IPS-15b (cell line): ENCODE data around the gene CFAP97D2.

Source experiments
- H3K27me3 ChIP-seq: one replicate; pipeline ENCODE4 v1.6.1; 2013; ENCODE audit warnings: low read length; ENCODE audit not compliant: control insufficient read depth, insufficient read depth
- H3K36me3 ChIP-seq: one replicate; pipeline ENCODE4 v1.6.1; 2013; ENCODE audit warnings: low read length; ENCODE audit not compliant: control insufficient read depth, insufficient read depth
- H3K4me1 ChIP-seq: one replicate; pipeline ENCODE4 v1.6.1; 2013; ENCODE audit warnings: mild to moderate bottlenecking, low read length; ENCODE audit not compliant: control insufficient read depth, insufficient read depth
- H3K4me3 ChIP-seq: one replicate; pipeline ENCODE4 v1.5.1; 2013; ENCODE audit warnings: low read depth, low read length
- H3K9ac ChIP-seq: one replicate; pipeline ENCODE4 v1.6.1; 2013; ENCODE audit warnings: low read depth, mild to moderate bottlenecking, low read length
- H3K9me3 ChIP-seq: one replicate; pipeline ENCODE4 v1.6.1; 2013; ENCODE audit warnings: mild to moderate bottlenecking, low read length; ENCODE audit not compliant: control insufficient read depth, insufficient read depth

The CFAP97D2 gene

GRCh38 chr13:114222461-114222968, 43.5 kb downstream of the CFAP97D2 start:
- no peak overlapping the region for H3K9ac ChIP-seq
- H3K9me3 ChIP-seq = no peaks in the 10 kb centered on the region
- H3K4me3 ChIP-seq = no peak overlapping the region
- H3K36me3 ChIP-seq = no peaks in the 10 kb centered on the region
- peaks cover 10% of the 10 kb centered on the region for H3K4me1 ChIP-seq
- no peaks in the 10 kb centered on the region for H3K27me3 ChIP-seq

GRCh38 chr13:114224201-114224600, 45.1 kb downstream of the CFAP97D2 start:
- Histone ChIP-seq H3K36me3 (no peaks in the 10 kb centered on the region), H3K27me3 (no peaks in the 10 kb centered on the region), H3K9me3 (no peaks in the 10 kb centered on the region), H3K9ac (no peak overlapping the region), H3K4me1 (peaks cover 22% of the 10 kb centered on the region), H3K4me3 (no peak overlapping the region)

DNA sequence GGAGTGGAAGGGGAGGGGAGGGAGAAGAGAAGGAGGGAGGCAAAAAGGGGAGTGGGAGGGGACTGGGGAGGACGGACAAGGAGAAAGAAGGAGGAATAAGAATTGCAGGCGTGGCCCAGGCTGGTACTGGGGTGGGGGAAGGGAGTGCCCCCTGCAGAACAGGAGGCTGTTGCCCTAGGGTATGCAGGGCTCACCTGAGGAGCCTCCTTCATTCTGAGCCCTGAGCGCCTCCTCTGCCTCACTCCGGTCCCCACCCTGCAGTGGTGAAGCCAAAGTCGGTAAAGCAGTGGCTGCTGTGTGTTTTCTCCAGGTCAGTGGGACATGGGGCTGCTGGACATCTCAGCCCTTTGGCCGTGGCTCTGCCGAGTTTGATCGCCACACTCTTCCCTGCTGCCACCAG, 46.6 kb downstream of the CFAP97D2 start:
- peaks cover 32% of the 10 kb centered on the region for H3K4me1 ChIP-seq
- no peaks in the 10 kb centered on the region for H3K36me3 ChIP-seq
- H3K9me3 ChIP-seq = no peaks in the 10 kb centered on the region
- H3K27me3 ChIP-seq = no peaks in the 10 kb centered on the region
- H3K4me3 ChIP-seq = no peak overlapping the region
- no peak overlapping the region for H3K9ac ChIP-seq

DNA sequence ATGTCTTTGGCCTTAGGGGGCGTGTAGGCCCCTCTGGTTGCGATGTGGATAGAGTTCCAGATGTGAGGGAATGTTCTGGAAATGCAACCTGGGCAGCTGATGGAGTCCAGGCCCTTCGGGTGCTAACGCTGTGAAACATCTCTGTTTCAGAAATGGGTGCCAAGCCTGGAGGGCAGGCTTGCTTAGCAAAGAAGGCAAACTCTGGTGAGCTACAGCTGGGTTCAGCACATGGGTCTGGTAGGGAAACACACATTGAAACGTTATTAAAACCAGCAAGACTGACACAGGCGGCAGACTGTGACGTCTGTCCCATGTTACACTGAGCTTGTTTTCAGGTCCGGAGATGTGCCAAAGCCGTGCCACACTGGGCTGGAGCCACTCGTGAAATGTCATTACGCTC, 47.0 kb downstream of the CFAP97D2 start:
- peaks cover 32% of the 10 kb centered on the region for H3K4me1 ChIP-seq
- H3K27me3 ChIP-seq = no peaks in the 10 kb centered on the region
- H3K36me3 ChIP-seq = no peaks in the 10 kb centered on the region
- H3K4me3 ChIP-seq = no peak overlapping the region
- H3K9me3 ChIP-seq = no peaks in the 10 kb centered on the region
- H3K9ac ChIP-seq = no peak overlapping the region

DNA sequence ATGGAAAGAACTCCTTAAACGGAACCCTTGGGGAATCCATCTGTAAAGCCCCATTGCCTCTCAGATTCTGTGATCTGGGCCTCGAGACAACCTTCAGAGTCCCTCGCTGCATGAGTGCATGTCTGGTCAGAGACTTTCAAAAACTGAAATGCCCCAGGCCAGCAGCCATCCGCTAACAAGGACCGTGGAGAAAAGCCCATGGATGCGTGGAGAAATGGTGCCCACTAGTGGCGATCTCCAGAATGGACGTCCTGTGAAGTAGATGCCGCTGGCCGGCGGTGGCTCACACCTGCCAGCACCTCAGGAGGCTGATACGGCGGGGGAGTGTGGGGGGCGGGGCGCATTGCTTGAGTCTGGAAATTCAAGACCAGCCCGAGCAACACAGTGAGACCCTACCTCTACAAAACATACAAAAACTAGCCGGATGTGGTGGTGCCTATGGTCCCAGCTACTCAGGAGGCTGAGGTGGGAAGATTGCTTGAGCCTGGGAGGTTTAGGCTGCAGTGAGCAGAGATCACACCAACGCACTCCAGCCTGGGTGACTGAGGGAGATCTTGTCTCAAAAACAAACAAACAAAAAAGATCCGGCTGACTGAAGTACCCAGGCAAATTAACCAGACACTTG, 47.8 kb downstream of the CFAP97D2 start:
- no peaks in the 10 kb centered on the region for H3K9me3 ChIP-seq
- H3K36me3 ChIP-seq = no peaks in the 10 kb centered on the region
- H3K9ac ChIP-seq = no peak overlapping the region
- no peak overlapping the region for H3K4me3 ChIP-seq
- H3K4me1 ChIP-seq = peaks cover 32% of the 10 kb centered on the region
- no peaks in the 10 kb centered on the region for H3K27me3 ChIP-seq

- Histone ChIP-seq H3K4me3 (no peak overlapping the region), H3K9me3 (no peaks in the 10 kb centered on the region), H3K4me1 (peaks cover 38% of the 10 kb centered on the region), H3K36me3 (no peaks in the 10 kb centered on the region), H3K27me3 (no peaks in the 10 kb centered on the region), H3K9ac (no peak overlapping the region)
Observed at GRCh38 chr13:114227528-114227927, 48.5 kb downstream of the CFAP97D2 start.

- no peaks in the 10 kb centered on the region for H3K9me3 ChIP-seq
- H3K4me3 ChIP-seq = no peak overlapping the region
- no peaks in the 10 kb centered on the region for H3K36me3 ChIP-seq
- H3K9ac ChIP-seq = no peak overlapping the region
- no peaks in the 10 kb centered on the region for H3K27me3 ChIP-seq
- H3K4me1 ChIP-seq = peaks cover 41% of the 10 kb centered on the region
Observed at GRCh38 chr13:114228176-114228575, 49.1 kb downstream of the CFAP97D2 start.

DNA sequence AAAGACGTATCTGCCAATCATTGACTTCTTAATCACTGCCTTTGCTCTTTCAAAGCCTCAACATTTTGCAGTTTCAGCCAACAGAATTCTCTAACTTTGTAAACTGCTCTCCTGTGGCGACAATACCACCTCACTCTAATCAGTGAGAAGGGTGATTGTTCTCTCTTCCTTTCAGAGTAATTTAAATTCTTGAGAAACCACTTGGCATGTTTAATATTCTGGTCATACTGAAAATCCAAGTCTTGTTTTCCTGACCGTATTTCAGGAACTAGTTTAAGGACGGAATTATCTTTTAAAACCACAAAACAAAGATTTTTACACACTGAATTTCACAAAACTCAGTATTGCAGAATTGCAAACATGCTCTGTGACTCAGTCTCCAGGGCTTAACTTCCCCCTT, 50.4 kb downstream of the CFAP97D2 start:
- Histone ChIP-seq H3K9ac (peak overlapping the region; percentile 39), H3K27me3 (no peaks in the 10 kb centered on the region), H3K4me1 (peaks cover 45% of the 10 kb centered on the region), H3K9me3 (no peaks in the 10 kb centered on the region), H3K36me3 (no peaks in the 10 kb centered on the region), H3K4me3 (peak overlapping the region; percentile 9)

DNA sequence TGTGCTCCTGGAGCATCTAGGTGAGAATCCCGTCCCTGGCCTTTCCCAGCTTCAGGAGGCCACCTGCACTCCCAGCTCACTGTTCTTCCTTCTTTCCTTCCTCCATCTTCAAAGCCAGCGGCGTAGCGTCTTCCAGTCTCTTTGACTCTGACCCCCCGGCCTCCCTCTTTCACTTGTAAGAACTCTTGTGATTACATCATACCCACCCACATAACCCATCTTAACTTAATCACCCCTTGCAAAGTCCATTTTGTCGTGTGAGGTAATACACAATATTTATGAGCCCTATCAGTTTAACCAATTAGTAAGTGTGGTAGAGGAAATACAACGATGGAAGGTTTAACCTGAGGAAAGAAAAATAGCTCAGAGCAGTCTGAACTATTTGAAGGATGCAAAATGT, 51.1 kb downstream of the CFAP97D2 start:
- Histone ChIP-seq H3K9ac (no peak overlapping the region), H3K36me3 (no peaks in the 10 kb centered on the region), H3K4me3 (peak overlapping the region; percentile 9), H3K27me3 (no peaks in the 10 kb centered on the region), H3K9me3 (no peaks in the 10 kb centered on the region), H3K4me1 (peaks cover 45% of the 10 kb centered on the region)

GRCh38 chr13:114230575-114230974, 51.5 kb downstream of the CFAP97D2 start:
- H3K27me3 ChIP-seq = no peaks in the 10 kb centered on the region
- H3K9ac ChIP-seq = no peak overlapping the region
- H3K4me1 ChIP-seq = peaks cover 45% of the 10 kb centered on the region
- no peaks in the 10 kb centered on the region for H3K36me3 ChIP-seq
- peak overlapping the region; percentile 4 for H3K4me3 ChIP-seq
- no peaks in the 10 kb centered on the region for H3K9me3 ChIP-seq

GRCh38 chr13:114231886-114232285, 52.8 kb downstream of the CFAP97D2 start:
- Histone ChIP-seq H3K4me1 (peaks cover 43% of the 10 kb centered on the region), H3K9ac (no peak overlapping the region), H3K36me3 (no peaks in the 10 kb centered on the region), H3K9me3 (no peaks in the 10 kb centered on the region), H3K4me3 (no peak overlapping the region), H3K27me3 (no peaks in the 10 kb centered on the region)

DNA sequence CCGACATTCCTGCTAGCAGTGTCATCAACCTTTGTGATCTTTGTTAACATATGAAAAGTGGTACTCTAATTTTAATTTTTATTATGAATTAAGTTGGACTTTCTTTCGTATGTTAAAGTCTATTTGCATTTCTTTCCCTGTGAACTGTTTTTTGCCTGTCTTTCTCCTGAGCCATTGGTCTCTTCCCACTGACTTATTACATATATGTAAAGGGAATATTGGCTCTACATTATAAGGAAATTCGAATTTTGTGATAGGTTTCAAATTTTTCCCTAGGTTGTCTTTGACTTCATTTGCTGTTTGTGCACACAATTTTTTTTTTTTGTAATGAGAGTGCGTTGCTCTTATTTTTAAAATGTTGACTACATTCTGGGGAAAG, 55.2 kb downstream of the CFAP97D2 start:
- Histone ChIP-seq H3K4me3 (peak overlapping the region; percentile 27), H3K36me3 (peaks cover 8% of the 10 kb centered on the region), H3K4me1 (peaks cover 26% of the 10 kb centered on the region), H3K9me3 (no peaks in the 10 kb centered on the region), H3K27me3 (no peaks in the 10 kb centered on the region), H3K9ac (no peak overlapping the region)
